NCI-H1694 treated with DMSO at 0.1 percent for 48 hours (cell line): ENCODE measurements around the gene NTSR2.

Experiments
- DNase-seq: peaks from one replicate; lab custom pipeline; 2025; lab: John Stamatoyannopoulos, UW

The NTSR2 gene

DNA sequence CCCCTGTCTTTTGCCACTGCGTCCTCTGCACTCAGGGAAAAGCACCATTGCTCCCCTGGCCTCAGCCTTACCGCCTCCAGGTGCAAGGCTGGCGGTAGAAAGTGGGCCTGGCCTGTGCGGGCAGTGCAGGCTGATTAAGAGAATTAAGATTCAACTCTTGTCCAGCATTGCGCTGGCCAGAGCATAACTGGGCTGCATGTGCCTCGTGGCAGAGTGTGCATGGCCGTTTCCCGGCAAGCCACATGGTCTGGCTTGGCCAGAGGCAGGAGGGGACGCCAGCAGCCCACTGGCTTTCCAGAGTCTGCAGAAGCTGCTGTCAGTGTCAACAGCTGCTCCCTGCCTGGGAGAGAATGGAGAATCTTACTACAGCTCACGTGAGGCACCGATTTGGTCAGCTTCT is 12.3 kb downstream of the NTSR2 start:
- DNase-seq = no peak

DNA sequence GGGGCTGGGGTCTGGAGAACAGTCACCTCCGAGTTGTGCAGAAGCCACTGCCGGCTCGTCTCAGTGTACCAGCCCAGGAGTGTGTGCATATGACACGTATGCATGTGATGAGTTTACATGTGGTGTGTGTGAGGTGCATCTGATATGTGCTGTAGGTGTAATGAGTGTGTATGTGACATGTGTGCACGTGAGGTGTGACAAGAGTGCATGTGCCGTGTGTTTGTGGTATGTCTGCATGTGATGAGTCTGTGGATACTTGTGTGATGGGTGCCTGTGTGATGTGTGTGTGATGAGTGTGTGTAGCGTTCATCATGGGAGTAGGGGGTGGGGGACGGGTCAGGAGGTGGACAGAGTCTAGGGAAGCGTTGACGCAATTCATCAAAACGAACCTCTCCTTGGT is 12.8 kb downstream of the NTSR2 start:
- DNase-seq = no peak

DNA sequence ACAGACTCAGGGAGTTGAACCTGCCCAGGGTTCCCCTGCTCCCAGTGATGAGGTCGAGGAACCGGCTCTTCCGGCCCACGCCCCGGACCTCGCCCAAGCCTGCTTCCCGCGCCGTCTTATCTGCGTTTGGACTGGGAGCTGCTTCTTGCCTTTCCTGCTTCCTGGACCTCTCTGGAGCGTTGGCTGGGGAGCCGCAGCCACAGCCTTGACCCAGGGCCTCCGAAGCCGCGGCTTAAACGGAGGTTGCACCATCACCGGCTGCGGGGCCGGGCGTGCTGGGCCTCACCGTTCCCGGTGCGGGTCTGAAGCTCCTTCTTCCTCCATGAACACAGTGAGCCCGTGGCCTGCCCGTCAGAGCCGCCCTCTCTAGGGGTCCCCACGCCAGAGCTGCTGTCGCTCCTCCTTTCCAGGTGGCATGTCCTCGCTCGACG is 13.3 kb downstream of the NTSR2 start:
- DNase-seq = no peak

DNA sequence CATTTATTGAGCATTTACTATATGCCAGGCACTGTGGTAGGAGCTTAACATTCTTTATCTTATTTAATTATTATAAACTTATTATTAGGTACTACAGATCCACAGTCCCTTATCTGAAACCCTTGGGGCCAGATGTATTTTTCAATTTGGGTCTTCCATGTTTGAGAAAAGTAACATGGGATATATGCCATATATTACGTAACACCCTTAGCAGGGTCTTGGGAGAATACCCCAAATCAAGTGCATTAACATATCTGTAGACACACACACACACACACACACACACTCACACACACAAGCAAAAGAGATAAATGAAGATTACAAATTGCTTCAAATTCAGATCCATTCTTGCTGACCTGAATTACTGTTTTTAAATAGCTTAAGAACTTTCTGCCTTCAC is 13.7 kb downstream of the NTSR2 start:
- DNase-seq = no peak

DNA sequence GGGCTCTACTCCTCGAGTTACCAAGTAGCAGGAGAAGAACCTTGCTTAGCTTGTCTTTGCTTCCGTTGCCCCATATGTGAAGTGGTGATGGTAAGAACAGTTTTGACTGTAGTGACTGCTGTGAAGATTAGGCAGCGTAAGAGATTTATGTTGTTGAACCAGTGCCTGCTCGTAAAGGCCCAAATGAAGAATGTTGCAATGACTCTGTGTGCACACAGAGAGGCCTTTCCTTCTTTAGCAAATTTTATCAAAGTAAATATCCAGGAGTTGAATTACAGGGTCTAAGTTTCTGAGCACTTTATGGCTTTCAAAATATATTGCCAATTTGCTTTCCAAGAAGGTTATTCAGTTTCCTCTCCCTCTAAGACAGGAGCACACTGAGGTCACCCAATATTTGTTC is 14.5 kb downstream of the NTSR2 start:
- DNase-seq = no peak

DNA sequence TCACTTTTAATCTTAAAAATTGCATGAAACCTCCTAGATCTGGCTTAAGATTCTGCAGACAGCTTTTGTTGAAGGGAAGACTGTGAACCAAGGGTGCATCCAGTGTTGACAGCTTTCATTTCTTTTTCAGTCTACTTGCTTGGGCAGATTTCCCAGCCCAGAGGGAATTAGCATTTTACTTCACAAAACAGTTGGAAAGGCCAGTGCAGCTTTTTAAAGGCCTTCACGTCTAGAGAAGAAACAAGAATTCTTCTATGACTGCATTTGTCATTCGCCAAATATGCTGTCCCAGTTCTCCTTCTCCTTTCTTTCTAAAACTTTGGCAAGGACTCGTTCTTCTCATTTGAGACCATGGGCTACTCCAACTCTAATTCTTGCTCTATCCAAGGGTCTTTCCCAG is 17.4 kb downstream of the NTSR2 start:
- DNase-seq = no peak

DNA sequence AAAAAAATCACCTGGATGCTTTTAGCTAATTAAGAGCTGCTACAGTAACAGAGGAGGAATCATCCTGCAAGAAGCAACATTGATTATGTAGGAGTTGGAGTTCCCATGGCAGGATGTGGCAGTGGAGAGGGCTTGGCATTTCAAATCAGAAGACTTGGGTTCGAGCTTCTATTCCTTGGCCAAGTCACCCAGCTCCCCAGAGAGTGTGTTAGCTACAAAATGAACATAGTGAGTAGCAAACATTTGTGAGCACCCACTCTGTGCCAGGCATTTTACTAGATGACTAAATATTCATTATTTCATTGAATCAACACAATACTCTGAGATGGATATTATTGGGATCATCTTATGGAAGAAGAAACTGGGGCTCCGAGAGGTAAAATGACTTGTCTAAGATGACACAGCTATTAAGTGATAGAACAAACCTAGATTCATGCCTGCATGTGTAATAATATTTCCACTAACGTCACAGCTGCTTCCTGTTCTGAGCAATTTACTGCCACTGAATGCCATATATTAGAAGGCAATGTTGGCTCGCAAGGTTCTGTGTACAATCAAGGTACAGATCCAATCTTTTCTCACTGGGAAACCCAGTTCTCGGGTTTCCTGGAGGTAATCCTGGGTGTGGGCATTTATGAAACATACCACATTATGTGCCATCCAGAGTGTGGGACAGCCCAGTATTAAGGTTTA is 18.0 kb downstream of the NTSR2 start:
- no peak for DNase-seq

DNA sequence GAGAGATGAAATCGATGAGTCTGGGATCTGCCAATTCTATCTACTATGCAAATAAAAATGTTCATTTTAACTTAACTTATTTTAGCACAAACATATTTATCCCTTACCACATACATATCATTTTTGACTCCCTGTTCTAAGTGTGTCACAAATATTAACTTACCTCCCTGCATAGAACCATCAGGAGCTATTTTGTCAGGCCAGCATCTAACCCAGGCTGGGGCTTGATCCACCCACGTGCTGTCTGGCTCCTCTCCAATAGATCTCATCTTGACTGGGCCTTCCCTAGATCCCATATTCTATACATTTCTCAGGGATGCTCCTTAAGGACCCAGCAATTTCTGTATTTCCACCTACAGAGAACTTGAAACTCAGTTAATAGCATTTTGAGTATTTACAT is 20.9 kb downstream of the NTSR2 start:
- DNase-seq = no peak

DNA sequence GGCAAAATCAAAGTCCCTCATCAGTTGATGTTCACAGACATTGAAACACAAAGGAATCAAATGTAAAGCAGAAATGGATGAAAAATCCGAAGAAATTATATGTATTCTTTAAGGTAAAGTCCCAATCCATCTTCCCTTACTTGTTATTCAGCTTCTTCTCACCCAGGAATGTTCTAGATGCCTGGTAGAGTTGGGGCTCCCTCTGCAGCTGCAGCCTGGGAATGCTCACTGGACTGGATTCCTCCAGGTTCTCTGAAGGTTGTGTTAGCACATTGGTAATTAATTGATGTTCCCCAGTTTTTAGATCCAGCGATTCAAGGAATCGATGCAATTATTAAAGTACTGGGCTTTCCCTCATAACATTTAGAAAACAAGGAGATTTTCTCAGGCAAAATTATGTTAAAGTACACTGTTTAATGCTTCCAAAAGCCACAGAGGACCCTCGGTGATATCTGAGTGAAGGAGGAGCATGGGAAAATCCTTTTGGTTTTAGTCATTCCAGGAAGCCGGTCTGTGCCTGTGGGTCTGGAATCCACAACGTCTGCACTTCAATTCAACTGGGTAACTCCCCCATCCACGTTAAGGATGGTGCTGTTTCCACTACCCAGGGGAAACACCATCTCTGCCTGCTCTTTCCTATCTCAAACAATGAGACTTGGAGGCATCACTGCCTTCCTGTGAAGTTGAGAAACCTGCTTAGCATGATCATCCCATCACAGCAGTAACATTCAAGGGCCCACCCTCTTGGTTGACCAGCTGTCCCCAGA is 22.0 kb downstream of the NTSR2 start:
- no peak for DNase-seq

DNA sequence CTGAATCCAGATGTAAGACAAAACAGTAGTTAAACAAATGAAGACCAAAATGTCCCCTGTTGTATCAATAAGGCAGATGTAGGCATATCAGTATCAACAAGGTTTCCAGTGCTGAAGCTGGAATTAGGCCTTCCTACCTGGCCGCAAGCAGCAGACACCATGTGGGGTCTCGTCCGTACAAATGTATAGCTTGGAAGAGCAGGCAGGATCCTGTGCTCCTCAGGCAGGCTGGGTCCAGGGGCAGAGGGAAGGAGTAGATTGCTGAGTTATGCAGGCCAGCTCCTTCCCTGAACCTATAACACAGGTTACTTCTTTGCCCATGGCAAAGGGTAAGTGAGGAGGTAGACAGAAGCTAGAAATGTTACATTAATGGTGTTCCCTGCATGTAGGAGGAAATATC is 23.5 kb downstream of the NTSR2 start:
- no peak for DNase-seq

DNA sequence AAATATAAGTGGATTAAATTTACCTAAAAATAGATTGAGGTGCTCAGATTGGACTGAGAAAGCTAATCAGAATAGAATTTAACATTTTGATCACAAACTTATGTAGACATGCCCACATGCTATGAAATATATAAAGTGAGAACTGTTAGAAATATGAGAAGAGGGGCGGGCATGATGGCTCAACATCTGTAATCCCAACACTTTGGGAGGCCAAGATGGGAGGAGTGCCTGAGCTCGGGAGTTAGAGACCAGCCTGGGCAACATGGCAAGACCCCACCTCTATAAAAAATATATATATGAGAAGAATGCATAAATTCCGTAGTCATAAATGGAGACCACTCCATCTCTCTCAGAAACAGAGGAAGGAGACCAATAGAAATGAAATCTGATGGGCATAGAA is 25.7 kb downstream of the NTSR2 start:
- DNase-seq = no peak

DNA sequence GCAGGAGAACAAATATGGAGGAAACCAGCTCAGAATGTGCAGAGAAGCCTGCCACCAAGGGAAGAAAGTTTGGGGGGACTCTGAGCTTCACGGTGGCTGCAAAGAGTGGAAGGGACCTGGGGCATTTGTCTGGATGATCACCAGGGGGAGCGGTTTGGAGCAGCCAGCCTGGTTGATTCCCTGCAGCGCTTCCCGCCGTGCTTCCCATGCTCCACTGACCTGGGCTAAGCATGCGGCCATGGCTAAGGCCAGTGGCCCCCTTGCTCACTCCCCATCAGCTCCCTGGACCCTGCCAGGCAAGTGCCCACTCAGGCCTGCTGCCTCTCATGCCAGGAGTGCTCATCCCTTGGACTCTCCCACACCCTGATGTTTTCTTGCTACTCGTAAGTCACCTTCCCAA is 27.0 kb downstream of the NTSR2 start:
- DNase-seq = no peak

DNA sequence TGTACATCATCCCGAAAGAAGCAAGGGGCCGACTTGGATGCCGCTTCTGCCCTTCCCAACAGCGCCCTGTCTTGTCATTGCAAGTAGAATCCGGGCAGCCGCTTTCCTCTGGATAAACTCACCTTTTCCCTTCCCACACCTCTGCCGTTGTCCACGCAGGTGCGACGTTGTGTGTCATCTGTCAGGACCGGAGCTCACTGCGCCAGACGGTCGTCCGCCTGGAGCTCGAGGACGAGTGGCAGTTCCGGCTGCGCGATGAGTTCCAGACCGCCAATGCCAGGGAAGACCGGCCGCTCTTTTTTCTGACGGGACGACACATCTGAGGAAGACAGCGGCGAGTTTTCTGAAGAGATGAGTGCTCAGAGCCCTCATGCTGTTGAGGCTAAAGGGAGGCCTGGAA is 29.9 kb downstream of the NTSR2 start:
- no peak for DNase-seq

DNA sequence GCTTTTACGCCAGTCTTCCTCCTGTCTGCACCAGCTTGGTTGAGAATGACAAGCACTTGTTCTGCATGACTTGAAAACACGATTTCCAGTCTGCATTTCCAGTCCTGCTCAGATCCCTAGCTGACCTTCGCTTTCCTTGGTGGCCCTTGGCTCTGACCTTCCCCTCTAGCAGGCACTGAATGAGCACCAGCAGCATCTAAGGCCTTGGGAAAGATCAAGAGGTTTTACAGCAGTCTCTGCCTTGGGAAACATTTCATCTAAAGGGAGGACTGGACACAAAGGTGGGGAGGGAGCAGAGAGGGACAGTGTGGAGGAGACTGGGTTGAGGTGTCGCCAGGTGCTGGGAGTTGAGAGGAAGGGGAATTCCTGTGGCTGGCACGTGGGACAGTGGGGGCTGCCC is 30.5 kb downstream of the NTSR2 start:
- DNase-seq = no peak

DNA sequence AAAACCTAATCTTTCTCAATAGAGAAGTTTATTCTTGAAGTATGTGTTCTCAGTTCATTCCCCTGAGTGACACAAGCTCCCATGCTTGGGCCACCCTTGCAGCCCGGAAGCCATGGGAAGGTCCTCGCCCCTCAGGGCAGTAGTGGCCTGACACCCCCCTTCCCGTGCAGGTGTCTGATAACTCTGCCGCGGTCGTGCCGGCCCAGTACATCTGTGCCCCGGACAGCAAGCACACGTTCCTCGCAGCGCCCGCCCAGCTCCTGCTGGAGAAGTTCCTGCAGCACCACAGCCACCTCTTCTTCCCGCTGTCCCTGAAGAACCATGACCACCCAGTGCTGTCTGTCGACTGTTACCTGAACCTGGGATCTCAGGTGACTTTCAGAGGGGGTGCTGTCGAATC is 32.4 kb downstream of the NTSR2 start:
- DNase-seq = no peak

DNA sequence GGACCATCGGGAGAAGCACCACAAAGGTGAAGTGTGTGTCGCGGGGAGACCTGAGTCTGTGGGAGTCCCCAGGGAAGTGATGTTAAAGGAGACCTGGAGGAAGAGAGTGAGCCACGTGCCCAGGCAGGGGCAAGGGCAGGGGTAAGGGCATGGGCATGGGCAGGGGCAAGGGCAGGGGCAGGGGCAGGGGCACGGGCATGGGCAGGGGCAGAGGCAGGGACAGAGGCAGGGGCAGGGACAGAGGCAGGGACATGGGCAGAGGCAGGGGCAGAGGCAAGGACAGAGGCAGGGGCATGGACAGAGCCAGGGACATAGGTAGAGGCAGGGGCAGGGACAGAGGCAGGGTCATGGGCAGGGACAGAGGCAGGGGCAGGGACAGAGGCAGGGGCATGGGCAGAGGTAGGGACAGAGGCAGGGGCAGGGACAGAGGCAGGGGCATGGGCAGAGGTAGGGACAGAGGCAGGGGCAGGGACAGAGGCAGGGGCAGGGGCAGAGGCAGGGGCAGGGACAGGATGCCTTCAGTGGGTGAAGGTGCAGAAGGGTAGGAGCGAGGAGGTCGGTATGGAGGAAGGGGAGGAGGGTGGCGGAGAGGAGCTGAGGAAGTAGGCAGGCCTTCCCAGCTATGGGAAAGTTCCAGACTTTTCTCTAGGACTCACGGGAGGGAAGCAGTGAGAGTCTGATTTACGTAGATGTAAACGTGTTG is 33.3 kb downstream of the NTSR2 start:
- no peak for DNase-seq

DNA sequence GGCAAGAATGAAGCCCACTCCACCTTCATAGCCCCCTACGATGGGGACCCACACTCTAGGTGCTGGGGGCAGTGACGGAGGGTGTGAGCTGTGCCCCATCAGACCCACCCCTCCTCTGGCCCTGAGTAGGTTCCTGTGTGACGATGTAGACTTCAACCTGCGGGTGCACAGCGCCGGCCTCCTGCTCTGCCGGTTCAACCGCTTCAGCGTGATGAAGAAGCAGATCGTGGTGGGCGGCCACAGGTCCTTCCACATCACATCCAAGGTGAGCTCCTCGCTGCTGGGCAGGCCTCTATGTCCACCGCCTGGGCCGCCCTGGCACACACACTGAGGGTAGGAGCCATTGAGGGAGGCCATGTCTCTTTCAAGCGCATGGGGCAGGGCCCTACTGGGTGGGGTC is 34.9 kb downstream of the NTSR2 start:
- DNase-seq = no peak

DNA sequence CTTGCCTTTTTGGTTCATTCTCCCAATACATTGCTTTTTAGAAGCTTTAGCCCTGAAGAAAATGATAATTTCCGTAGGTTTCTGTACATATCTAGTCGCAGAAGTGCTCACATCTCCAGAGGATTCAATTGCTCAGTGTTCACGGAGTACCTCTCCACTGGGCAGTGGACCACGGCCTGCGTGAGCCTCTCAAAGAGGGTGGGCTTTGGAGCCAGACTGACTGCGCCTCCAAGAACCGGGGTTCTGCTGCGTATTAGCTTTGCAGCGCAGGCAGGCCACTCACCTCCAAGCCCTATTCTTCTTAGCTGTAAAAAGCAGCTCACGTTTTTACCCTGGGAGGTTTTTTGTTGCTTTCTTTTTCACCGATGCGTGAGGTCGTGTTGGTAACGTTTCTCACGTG is 35.4 kb downstream of the NTSR2 start:
- no peak for DNase-seq

DNA sequence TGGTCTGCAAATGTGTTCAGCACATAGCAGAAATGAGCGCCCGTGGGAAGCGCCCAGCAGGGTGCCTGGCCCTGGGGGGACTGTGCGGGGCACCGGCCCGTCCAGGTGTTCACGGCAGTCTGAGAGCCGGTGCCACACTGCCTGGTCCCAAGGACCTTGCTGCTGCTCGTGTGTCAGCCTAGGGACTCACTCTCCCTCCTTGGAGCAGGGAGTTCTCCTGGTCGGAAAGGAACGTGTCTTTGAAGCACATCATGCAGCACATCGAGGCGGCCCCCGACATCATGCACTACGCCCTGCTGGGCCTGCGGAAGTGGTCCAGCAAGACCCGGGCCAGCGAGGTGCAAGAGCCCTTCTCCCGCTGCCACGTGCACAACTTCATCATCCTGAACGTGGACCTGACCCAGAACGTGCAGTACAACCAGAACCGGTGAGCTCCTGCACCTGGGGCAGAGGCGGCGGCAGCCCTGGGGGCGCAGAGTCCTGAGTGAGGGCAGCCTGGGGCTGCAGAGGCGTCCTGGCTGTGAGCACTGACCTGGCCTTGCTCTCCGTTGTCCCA is 36.0 kb downstream of the NTSR2 start:
- DNase-seq = no peak

DNA sequence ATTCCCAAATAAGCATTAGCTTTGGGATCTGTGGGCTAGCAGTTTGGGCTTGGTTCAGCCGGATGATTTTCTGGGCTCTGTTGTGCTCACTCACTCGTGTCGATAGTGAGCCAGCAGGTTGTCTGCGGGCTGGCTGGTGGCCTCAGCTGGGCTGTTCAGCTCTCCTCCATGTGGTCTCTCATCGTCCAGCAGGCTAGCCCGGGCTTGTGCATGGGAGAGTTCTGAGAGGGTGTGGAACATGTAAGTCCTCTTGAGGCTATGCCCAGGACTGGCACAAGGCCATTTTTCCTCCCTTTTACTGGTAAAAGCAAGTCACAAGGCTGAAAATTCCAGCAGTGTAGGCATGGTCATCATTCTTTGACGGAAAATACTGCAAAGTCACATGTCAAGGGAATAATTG is 38.5 kb downstream of the NTSR2 start:
- no peak for DNase-seq

DNA sequence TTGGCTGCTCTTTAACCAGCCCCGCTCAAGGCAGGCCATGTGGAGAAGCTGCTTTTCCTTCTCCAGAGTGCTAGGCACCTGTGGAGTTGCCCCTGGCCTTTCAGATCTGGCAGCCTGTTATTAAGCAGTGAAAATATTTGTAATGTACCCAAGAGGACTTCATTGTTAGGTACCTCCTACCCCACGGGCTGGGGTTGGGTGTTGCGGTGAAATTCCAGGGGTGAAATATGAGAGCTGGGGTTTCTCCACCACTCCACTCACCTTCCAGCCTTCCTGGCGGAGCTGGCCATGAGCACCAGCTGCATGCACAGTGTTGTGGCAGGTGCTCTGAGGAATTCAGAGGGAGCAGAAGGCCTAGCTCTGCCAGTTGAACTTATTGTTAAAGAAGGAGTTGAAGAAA is 39.1 kb downstream of the NTSR2 start:
- no peak for DNase-seq

DNA sequence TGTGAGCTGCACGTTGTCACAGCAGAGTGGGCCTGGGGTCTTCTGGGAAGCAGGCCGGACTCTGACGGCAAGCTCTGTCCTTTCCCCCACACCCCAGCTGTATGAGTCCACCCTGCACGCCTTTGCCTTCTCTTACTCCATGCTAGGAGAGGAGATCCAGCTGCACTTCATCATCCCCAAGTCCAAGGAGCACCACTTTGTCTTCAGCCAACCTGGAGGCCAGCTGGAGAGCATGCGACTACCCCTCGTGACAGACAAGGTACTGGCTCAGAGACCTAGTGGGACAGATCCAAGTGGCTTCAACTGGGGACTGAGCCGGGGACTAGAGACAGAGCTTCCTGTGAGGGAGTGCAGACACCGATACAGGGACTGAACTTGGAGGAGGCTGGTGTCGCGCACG is 40.1 kb downstream of the NTSR2 start:
- no peak for DNase-seq

DNA sequence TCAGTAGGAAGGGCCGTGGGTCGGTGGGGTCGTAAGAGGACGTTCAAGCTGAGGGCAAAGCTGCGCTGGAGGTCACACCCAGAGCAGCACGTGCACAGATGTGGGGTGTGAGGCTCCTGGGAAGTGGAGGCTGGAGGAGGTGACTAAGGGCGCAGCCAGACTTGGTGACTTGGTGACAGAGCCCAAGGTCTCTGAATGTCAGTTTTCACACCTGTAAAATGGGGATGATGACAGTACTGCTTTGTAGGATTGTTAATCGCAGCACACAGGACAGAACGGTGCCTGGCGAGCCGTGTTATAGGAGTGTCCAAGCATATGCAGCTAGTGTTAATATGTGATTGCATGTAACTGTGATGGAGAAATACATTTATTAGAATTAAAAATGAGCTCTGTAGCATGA is 40.8 kb downstream of the NTSR2 start:
- DNase-seq = no peak
